GM18519 (cell line): ENCODE data around the gene CHST8.
"Not testable (repeated sequence)": the region's sequence is repeated elsewhere in the genome, so short reads cannot be mapped to it uniquely, and the experiment has no call there.

Source experiments
- ATAC-seq: cut with Tn5 transposase; IDR thresholded peaks from one replicate; pipeline ENCODE4 v1.9.1; 2021; ENCODE audit warnings: mild to moderate bottlenecking, moderate library complexity; ENCODE audit not compliant: unreplicated experiment, low FRiP score

CHST8 gene

GRCh38 chr19:33639035-33639681, 17.4 kb downstream of the CHST8 start:
- ATAC-seq, result no peak

- no peak for ATAC-seq
Measured at GRCh38 chr19:33640773-33641172, 19.0 kb downstream of the CHST8 start.

GRCh38 chr19:33641261-33641660, 19.5 kb downstream of the CHST8 start:
- no peak for ATAC-seq

GRCh38 chr19:33641956-33642498, 20.3 kb downstream of the CHST8 start:
- no peak for ATAC-seq

GRCh38 chr19:33644284-33644836, 22.6 kb downstream of the CHST8 start:
- ATAC-seq, result no peak

- no peak for ATAC-seq
Measured at GRCh38 chr19:33646306-33646705, 24.6 kb downstream of the CHST8 start.

GRCh38 chr19:33647146-33647545, 25.4 kb downstream of the CHST8 start:
- no peak for ATAC-seq

- ATAC-seq, result no peak
Measured at GRCh38 chr19:33649627-33650305, 28.0 kb downstream of the CHST8 start.

- no peak for ATAC-seq
Measured at GRCh38 chr19:33653684-33654083, 31.9 kb downstream of the CHST8 start.

- ATAC-seq, result no peak
Measured at GRCh38 chr19:33654840-33655508, 33.2 kb downstream of the CHST8 start.

GRCh38 chr19:33659835-33660234, 38.1 kb downstream of the CHST8 start:
- no peak for ATAC-seq

GRCh38 chr19:33660410-33661124, 38.8 kb downstream of the CHST8 start:
- no peak for ATAC-seq

GRCh38 chr19:33661336-33661735, 39.6 kb downstream of the CHST8 start:
- no peak for ATAC-seq

- ATAC-seq, result no peak
Measured at GRCh38 chr19:33662391-33663092, 40.8 kb downstream of the CHST8 start.

- ATAC-seq, result not testable (repeated sequence)
Measured at GRCh38 chr19:33663316-33663715, 41.6 kb downstream of the CHST8 start.

GRCh38 chr19:33664744-33665143, 43.0 kb downstream of the CHST8 start:
- no peak for ATAC-seq

- ATAC-seq, result no peak
Measured at GRCh38 chr19:33665776-33666595, 44.2 kb downstream of the CHST8 start.

- ATAC-seq, result no peak
Measured at GRCh38 chr19:33667141-33667650, 45.4 kb downstream of the CHST8 start.

- no peak for ATAC-seq
Measured at GRCh38 chr19:33667881-33668280, 46.1 kb downstream of the CHST8 start.
